Measurements from ENCODE around the gene NXPH4. TPM values are rescaled to one million over a fixed set of nuclear protein-coding genes. Genes with fewer than 3 reads are reported as not detected.
A peak's percentile ranks its signal among the peaks of the same experiment; 100 is the strongest.

The NXPH4 gene
- total RNA-seq, 4 donors from 2014 or later, result 0.56 to 2.4 (median 1.4) TPM; not detected in 1

DNA sequence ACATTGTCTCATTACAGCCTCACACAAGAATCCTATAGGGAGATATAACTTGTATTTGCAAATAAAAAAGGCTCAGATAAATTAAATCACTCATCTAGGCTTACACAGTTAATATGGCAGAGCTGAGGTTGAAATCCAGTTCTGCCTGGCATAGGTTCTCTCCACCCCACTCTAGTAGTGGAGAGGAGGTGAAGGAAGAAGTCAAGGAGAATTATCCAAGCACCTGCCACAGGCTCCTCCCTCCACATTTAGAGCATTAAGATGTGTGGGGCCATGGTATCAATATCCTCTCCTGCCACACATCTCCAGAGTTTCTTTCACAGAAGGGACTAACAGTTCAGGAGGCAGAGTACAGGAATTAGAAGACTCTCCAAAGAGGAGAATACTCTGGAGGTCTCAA is 56.9 kb downstream of the NXPH4 start:
- TF ChIP-seq, protein P1, sequence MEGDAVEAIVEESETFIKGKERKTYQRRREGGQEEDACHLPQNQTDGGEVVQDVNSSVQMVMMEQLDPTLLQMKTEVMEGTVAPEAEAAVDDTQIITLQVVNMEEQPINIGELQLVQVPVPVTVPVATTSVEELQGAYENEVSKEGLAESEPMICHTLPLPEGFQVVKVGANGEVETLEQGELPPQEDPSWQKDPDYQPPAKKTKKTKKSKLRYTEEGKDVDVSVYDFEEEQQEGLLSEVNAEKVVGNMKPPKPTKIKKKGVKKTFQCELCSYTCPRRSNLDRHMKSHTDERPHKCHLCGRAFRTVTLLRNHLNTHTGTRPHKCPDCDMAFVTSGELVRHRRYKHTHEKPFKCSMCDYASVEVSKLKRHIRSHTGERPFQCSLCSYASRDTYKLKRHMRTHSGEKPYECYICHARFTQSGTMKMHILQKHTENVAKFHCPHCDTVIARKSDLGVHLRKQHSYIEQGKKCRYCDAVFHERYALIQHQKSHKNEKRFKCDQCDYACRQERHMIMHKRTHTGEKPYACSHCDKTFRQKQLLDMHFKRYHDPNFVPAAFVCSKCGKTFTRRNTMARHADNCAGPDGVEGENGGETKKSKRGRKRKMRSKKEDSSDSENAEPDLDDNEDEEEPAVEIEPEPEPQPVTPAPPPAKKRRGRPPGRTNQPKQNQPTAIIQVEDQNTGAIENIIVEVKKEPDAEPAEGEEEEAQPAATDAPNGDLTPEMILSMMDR (IDR thresholded peaks at IDR 0.05), result no peak
- ATAC-seq (ENCODE audit: low FRiP score) (no peak), DNase-seq (ENCODE audit: low spot score) (no peak)

Small RNA genes within 50 kb of the gene (small RNA-seq; reads per million reads assigned to genes)
- gene MIR1228, result 2.2 reads per million, percentile 45 among the genes with 10 or more reads in this experiment

Other genes with a start within 250 kb of the NXPH4 start
- gene ZBTB39, start 210.2 kb upstream of the NXPH4 start, total RNA-seq, result 1 to 10 TPM; 3.5 to 7.2 (median 6.6) TPM
- not detected for gene TAC3, start 200.3 kb upstream of the NXPH4 start, total RNA-seq
- gene MYO1A, start 166.7 kb upstream of the NXPH4 start, total RNA-seq, result under 1 TPM in 3 of 4 donors, not detected in 1; 0.25 to 0.74 (median 0.32) TPM
- gene NEMP1, start 138.0 kb upstream of the NXPH4 start, total RNA-seq, result 1 to 10 TPM; 4.6 to 9.8 (median 5.9) TPM
- 10 to 100 TPM; 15.1 to 24.7 (median 18.1) TPM for gene NAB2, start 127.7 kb upstream of the NXPH4 start, total RNA-seq
- gene STAT6, start 105.4 kb upstream of the NXPH4 start, total RNA-seq, result 100 to 1,000 TPM; 112 to 234 (median 124) TPM
- gene LRP1, start 88.3 kb upstream of the NXPH4 start, total RNA-seq, result 100 to 1,000 TPM; 312 to 592 (median 571) TPM
- gene LRP1-AS, start 69.2 kb upstream of the NXPH4 start, total RNA-seq, result not detected
- gene SHMT2, start 12.9 kb downstream of the NXPH4 start, total RNA-seq, result 10 to 100 TPM; 45.2 to 66.4 (median 55.0) TPM
- 1 to 10 TPM; 2.0 to 3.7 (median 2.6) TPM for gene STAC3, start 34.4 kb downstream of the NXPH4 start, total RNA-seq
- 10 to 100 TPM; 24.2 to 47.3 (median 26.7) TPM for gene R3HDM2, start 214.2 kb downstream of the NXPH4 start, total RNA-seq
- not detected for gene INHBC, start 218.0 kb downstream of the NXPH4 start, total RNA-seq
- gene INHBE, start 238.5 kb downstream of the NXPH4 start, total RNA-seq, result under 1 TPM in 1 of 4 donors, not detected in 3; 0.25 TPM
- under 1 TPM in 3 of 4 donors, not detected in 1; 0.09 to 0.60 (median 0.19) TPM for gene GLI1, start 243.0 kb downstream of the NXPH4 start, total RNA-seq

Measured in omental fat pad (tissue), 4 donors.